HG03558 (cell line): ENCODE measurements around the gene EDIL3.

ENCODE experiments used
- ATAC-seq: cut with Tn5 transposase; IDR thresholded peaks from one replicate; pipeline ENCODE4 v1.9.1; 2021; ENCODE audit warnings: moderate number of reproducible peaks; ENCODE audit not compliant: unreplicated experiment; ENCODE audit errors: extremely low read depth

Gene EDIL3

GRCh38 chr5:84272771-84273516 is 111.7 kb downstream of the EDIL3 start:
- no peak for ATAC-seq

- ATAC-seq = no peak
These were observed 118.7 kb downstream of the EDIL3 start for GRCh38 chr5:84265739-84266550.

- ATAC-seq = no peak
These were observed 119.5 kb downstream of the EDIL3 start for GRCh38 chr5:84265130-84265529.

GRCh38 chr5:84260939-84261338 is 123.7 kb downstream of the EDIL3 start:
- ATAC-seq = no peak

GRCh38 chr5:84260140-84260539 is 124.5 kb downstream of the EDIL3 start:
- peak; percentile 42 for ATAC-seq

- no peak for ATAC-seq
These were observed 125.2 kb downstream of the EDIL3 start for GRCh38 chr5:84259283-84260045.

GRCh38 chr5:84257061-84257460 is 127.6 kb downstream of the EDIL3 start:
- no peak for ATAC-seq

- no peak for ATAC-seq
These were observed 129.4 kb downstream of the EDIL3 start for GRCh38 chr5:84255315-84255714.

- no peak for ATAC-seq
These were observed 130.7 kb downstream of the EDIL3 start for GRCh38 chr5:84253946-84254345.

- no peak for ATAC-seq
These were observed 133.2 kb downstream of the EDIL3 start for GRCh38 chr5:84251503-84251902.

GRCh38 chr5:84249918-84250630 is 134.6 kb downstream of the EDIL3 start:
- ATAC-seq = no peak

GRCh38 chr5:84248013-84248412 is 136.7 kb downstream of the EDIL3 start:
- no peak for ATAC-seq

- ATAC-seq = no peak
These were observed 142.4 kb downstream of the EDIL3 start for GRCh38 chr5:84242286-84242685.

- ATAC-seq = no peak
These were observed 145.2 kb downstream of the EDIL3 start for GRCh38 chr5:84239494-84239893.

- no peak for ATAC-seq
These were observed 147.6 kb downstream of the EDIL3 start for GRCh38 chr5:84237126-84237525.

- no peak for ATAC-seq
These were observed 153.2 kb downstream of the EDIL3 start for GRCh38 chr5:84231433-84231832.

- ATAC-seq = no peak
These were observed 155.6 kb downstream of the EDIL3 start for GRCh38 chr5:84229045-84229444.

- ATAC-seq = no peak
These were observed 156.4 kb downstream of the EDIL3 start for GRCh38 chr5:84228266-84228665.

GRCh38 chr5:84227236-84227635 is 157.4 kb downstream of the EDIL3 start:
- ATAC-seq = no peak

GRCh38 chr5:84218546-84218945 is 166.1 kb downstream of the EDIL3 start:
- ATAC-seq = no peak
